ENCODE data around the gene DIO1.

The DIO1 gene

GRCh38 chr1:53943490-53944043 lies 49.6 kb downstream of the DIO1 start:
- no peak for DNase-seq

GRCh38 chr1:53944469-53945182 lies 50.6 kb downstream of the DIO1 start:
- DNase-seq: no peak

GRCh38 chr1:53945183-53945432 lies 51.1 kb downstream of the DIO1 start:
- no peak for DNase-seq

- peak; percentile 96 for DNase-seq
These were observed 51.7 kb downstream of the DIO1 start, which contains the start of gene IFT25 for GRCh38 chr1:53945433-53946251. TSS of gene IFT25 (minus strand) at chr1:53945699. CDS start at chr1:53940082, 5,617 bp downstream.

GRCh38 chr1:53946252-53947171 lies 52.5 kb downstream of the DIO1 start, which contains the start of gene LRRC42:
TSS of gene LRRC42 (plus strand) at chr1:53946350. CDS start at chr1:53952000, 5,650 bp downstream.
- DNase-seq: no peak

GRCh38 chr1:53947172-53947907 lies 53.4 kb downstream of the DIO1 start:
- no peak for DNase-seq

GRCh38 chr1:53948291-53948690 lies 54.3 kb downstream of the DIO1 start:
- DNase-seq: no peak

GRCh38 chr1:53949023-53949990 lies 55.3 kb downstream of the DIO1 start:
- peak; percentile 22 for DNase-seq

- DNase-seq: no peak
These were observed 57.7 kb downstream of the DIO1 start for GRCh38 chr1:53951697-53952096.

GRCh38 chr1:53954128-53954527 lies 60.1 kb downstream of the DIO1 start:
- no peak for DNase-seq

GRCh38 chr1:53956308-53957168 lies 62.6 kb downstream of the DIO1 start:
- DNase-seq: no peak

GRCh38 chr1:53957194-53957818 lies 63.3 kb downstream of the DIO1 start:
- DNase-seq: no peak

GRCh38 chr1:53959664-53960250 lies 65.8 kb downstream of the DIO1 start:
- DNase-seq: no peak

Measured in activated naive CD4-positive, alpha-beta T cell treated with anti-CD3 and anti-CD28 coated beads, Interleukin-2, amount 50 U/mL, for 16 hours (primary cell).